ENCODE measurements around the gene SOX6. TPM values are rescaled to one million over a fixed set of nuclear protein-coding genes. Genes with fewer than 3 reads are reported as not detected.

Gene SOX6
- total and polyA plus RNA-seq, 2 of the 13 experiments (the other 11 are each of a cell fraction or from before 2014, with no cell fraction given), result 2.6 to 11.2 TPM

GRCh38 chr11:16297332-16297731 is 59.0 kb downstream of the SOX6 start (continued):
- TF ChIP-seq ZNF577 (CRISPR knock-in tag; IDR thresholded peaks at IDR 0.05; ENCODE audit: borderline replicate concordance, low read depth) (no peak), BRCA1 (CRISPR knock-in tag; IDR thresholded peaks at IDR 0.05) (no peak), ZNF354B (CRISPR knock-in tag; IDR thresholded peaks at IDR 0.05) (no peak), ISX (CRISPR knock-in tag; conservative IDR thresholded peaks at IDR 0.05) (no peak), HNF4A (CRISPR knock-in tag; IDR thresholded peaks at IDR 0.05) (no peak)

GRCh38 chr11:16296273-16296672 is 60.1 kb downstream of the SOX6 start:
- H3K4me2 ChIP-seq (ENCODE audit: low read depth, low read length), result no peak overlapping the region
- no peak overlapping the region for H3K9ac ChIP-seq (ENCODE audit: insufficient read depth, low read depth, low read length)
- H3K27me3 ChIP-seq (ENCODE audit: control insufficient read depth in 1 of 2, insufficient read depth in 2 of 2, low read length in 2 of 2), result no peaks in the 10 kb centered on the region
- no peak overlapping the region for H3K27ac ChIP-seq (ENCODE audit: extremely low read length, insufficient read depth, low read length)
- in situ Hi-C loops (cut with HindIII; ENCODE audit: extremely low pct_ligation_motif_present, low pct_unique_long_range_greater_than_20kb), result no loop called here
- no peaks in the 10 kb centered on the region for H3K79me2 ChIP-seq (ENCODE audit: insufficient read depth, low read length)
- H3K4me3 ChIP-seq (replicated peaks in 1 of 3; ENCODE audit: insufficient read depth in 1 of 3, low read depth in 2 of 3, low read length in 3 of 3), result no peak overlapping the region
- BruUV-seq (replicated peaks), result no TSS peak
- H3K36me3 ChIP-seq (replicated peaks in 1 of 2; ENCODE audit: control insufficient read depth in 1 of 2, insufficient read depth in 2 of 2, low read length in 2 of 2), result no peaks in the 10 kb centered on the region
- POLR2A ChIA-PET, result no interaction called here
- intact Hi-C loops (cut with micrococcal nuclease; ENCODE audit: unreplicated experiment), result no loop called here
- no peaks in the 10 kb centered on the region for H4K20me1 ChIP-seq (ENCODE audit: insufficient read depth, low read length)
- DNase-seq (ENCODE audit: low spot score) (no peak), FAIRE-seq (no peak), ATAC-seq (no peak)
- CTCF ChIA-PET (ENCODE audit: low intra/inter-chr PET ratio, low total read pairs), result no interaction called here
- H2AFZ ChIP-seq (ENCODE audit: low read length), result no peak overlapping the region
- 19% methylated on average over 2 of the region's 2 CpGs for WGBS (ENCODE audit: low lambda C conversion rate)
- no peaks in the 10 kb centered on the region for H3K9me3 ChIP-seq (ENCODE audit: low read length)
- 0 out of 2 replicates have a peak, but pooled peaks cover 7% of the 10 kb centered on the region for H3K4me1 ChIP-seq (ENCODE audit: insufficient read depth, low read length)
- no peak for TF ChIP-seq FOXK2 (IDR thresholded peaks at IDR 0.05)
- no peak for TF ChIP-seq HMGXB4 (CRISPR knock-in tag; IDR thresholded peaks at IDR 0.05; ENCODE audit: borderline replicate concordance in 1 of 2, low read depth in 1 of 2)
- TF ChIP-seq HDAC2 (CRISPR knock-in tag; IDR thresholded peaks at IDR 0.05), result no peak
- no peak for TF ChIP-seq CBX2 (IDR thresholded peaks at IDR 0.05; ENCODE audit: low read depth, low read length)
- no peak for TF ChIP-seq CBX2 (CRISPR knock-in tag; IDR thresholded peaks at IDR 0.05; ENCODE audit: low read depth)
- TF ChIP-seq HOXA7 (CRISPR knock-in tag; IDR thresholded peaks at IDR 0.05), result no peak
- no peak for TF ChIP-seq ETV6 (CRISPR knock-in tag; conservative IDR thresholded peaks at IDR 0.05)
- no peak for TF ChIP-seq DRAP1 (CRISPR knock-in tag; IDR thresholded peaks at IDR 0.05)
- TF ChIP-seq ZNF512 (CRISPR knock-in tag; IDR thresholded peaks at IDR 0.05), result no peak
- TF ChIP-seq IRF9 (CRISPR knock-in tag; IDR thresholded peaks at IDR 0.05; ENCODE audit: borderline replicate concordance), result no peak
- TF ChIP-seq FOXJ3 (CRISPR knock-in tag; IDR thresholded peaks at IDR 0.05; ENCODE audit: borderline replicate concordance), result no peak
- no peak for TF ChIP-seq SIN3B (IDR thresholded peaks at IDR 0.05; ENCODE audit: low read length)
- no peak for TF ChIP-seq ZNF83 (CRISPR knock-in tag; IDR thresholded peaks at IDR 0.05; ENCODE audit: borderline replicate concordance)
- no peak for TF ChIP-seq PTBP1 (IDR thresholded peaks at IDR 0.05; ENCODE audit: low read depth, low read length, poor library complexity, severe bottlenecking)
